H1 (cell line): ENCODE data around the gene PHKG2. TPM values are rescaled to one million over a fixed set of nuclear protein-coding genes. Genes with fewer than 3 reads are reported as not detected.

ENCODE experiments used
- CTCF ChIA-PET: fragments of 300-600 bp; sonication (Branson Sonifier 250); formaldehyde crosslinking; loops from one replicate; lab custom pipeline; 2021; ENCODE audit not compliant: partially characterized antibody; lab: Charles Lee
- POLR2A ChIA-PET: fragments of 300-600 bp; sonication (Branson Sonifier 250); formaldehyde crosslinking; loops from one replicate; lab custom pipeline; 2021; ENCODE audit warnings: inconsistent platforms; ENCODE audit not compliant: partially characterized antibody; lab: Charles Lee
- DNase-seq, 2 experiments: peaks; one replicate each; pipeline versions ENCODE4 v3.0.0 to v3.0.0-alpha.2; 2010 to 2022; ENCODE audit warnings: low spot score in 2 of 2, low read depth in 1 of 2, mixed read lengths in 1 of 2
- FAIRE-seq: peaks from 2 replicates; lab custom pipeline; 2011; peaks lifted over from hg19 to GRCh38; lab: Jason Lieb, UNC
- H2AFZ ChIP-seq: 2 replicates; pipeline ENCODE4 v1.8.1; 2012; ENCODE audit warnings: low read length, inconsistent platforms
- H2AK5ac ChIP-seq: 2 replicates; pipeline ENCODE4 v1.6.1; 2013; ENCODE audit warnings: low read depth, low read length
- H2BK120ac ChIP-seq: replicated peaks from 2 replicates; pipeline ENCODE3; 2013; ENCODE audit warnings: low read depth, low read length, inconsistent platforms
- H2BK12ac ChIP-seq: 2 replicates; pipeline ENCODE4 v1.6.1; 2013; ENCODE audit warnings: low read depth, low read length
- H2BK15ac ChIP-seq: 2 replicates; pipeline ENCODE4 v1.6.1; 2013; ENCODE audit warnings: low read length
- H2BK20ac ChIP-seq: 2 replicates; pipeline ENCODE4 v1.6.1; 2013; ENCODE audit warnings: low read length
- H2BK5ac ChIP-seq: 2 replicates; pipeline ENCODE4 v1.6.1; 2013; ENCODE audit warnings: low read depth, low read length
- H3K14ac ChIP-seq: 2 replicates; pipeline ENCODE4 v1.6.1; 2013; ENCODE audit warnings: inconsistent platforms; ENCODE audit not compliant: insufficient read length
- H3K18ac ChIP-seq: 2 replicates; pipeline ENCODE4 v1.6.1; 2013; ENCODE audit warnings: low read length; ENCODE audit errors: extremely low read depth
- H3K23ac ChIP-seq: 2 replicates; pipeline ENCODE4 v1.6.1; 2013; ENCODE audit warnings: inconsistent platforms; ENCODE audit not compliant: insufficient read length
- H3K23me2 ChIP-seq: 2 replicates; pipeline ENCODE4 v1.6.1; 2013; ENCODE audit warnings: low read depth, low read length
- H3K27ac ChIP-seq: 2 replicates; pipeline ENCODE4 v1.6.1; 2011; ENCODE audit warnings: low read depth, low read length, inconsistent platforms
- H3K27me3 ChIP-seq, 4 experiments: replicated peaks in 1 of 4; 1 replicate in 1 of 4; 2 replicates in 3 of 4; pipeline versions ENCODE4 v1.6.1 to v1.8.1; 2011 to 2013; ENCODE audit warnings: low read length in 3 of 4, mild to moderate bottlenecking in 3 of 4, inconsistent platforms in 2 of 4, mixed read lengths in 2 of 4, moderate library complexity in 1 of 4; ENCODE audit not compliant: control insufficient read depth in 3 of 4, insufficient read depth in 3 of 4; ENCODE audit errors: extremely low read depth in 1 of 4
- H3K36me3 ChIP-seq, 4 experiments: 2 replicates each; pipeline versions ENCODE4 v1.6.1 to v1.8.1; 2011 to 2013; ENCODE audit warnings: mild to moderate bottlenecking in 4 of 4, low read length in 3 of 4, moderate library complexity in 2 of 4, control low read depth in 1 of 4, inconsistent platforms in 1 of 4; ENCODE audit not compliant: insufficient read depth in 4 of 4, control insufficient read depth in 2 of 4
- H3K4ac ChIP-seq: replicated peaks from 2 replicates; pipeline ENCODE3; 2013; ENCODE audit warnings: low read length, low read depth, mixed read lengths, inconsistent platforms; ENCODE audit not compliant: insufficient read length
- H3K4me1 ChIP-seq, 4 experiments: replicated peaks in 1 of 4; 1 replicate in 1 of 4; 2 replicates in 3 of 4; pipeline versions ENCODE4 v1.6.1 to v1.8.1; 2011 to 2013; ENCODE audit warnings: low read length in 3 of 4, inconsistent platforms in 2 of 4, mixed read lengths in 1 of 4; ENCODE audit not compliant: insufficient read depth in 4 of 4, control insufficient read depth in 3 of 4
- H3K4me2 ChIP-seq, 2 experiments: 2 replicates each; pipeline versions ENCODE4 v1.6.1 to v1.8.1; 2011 to 2013; ENCODE audit warnings: low read depth in 2 of 2, low read length in 2 of 2, control low read depth in 1 of 2, inconsistent platforms in 1 of 2, mild to moderate bottlenecking in 1 of 2; ENCODE audit not compliant: insufficient read depth in 1 of 2
- H3K4me3 ChIP-seq, 4 experiments: fragments of 200-600, 300-600 bp in 1 of 4; sonication (generic), shearing (Covaris generic), sonication (Bioruptor Twin) in 1 of 4; 2 replicates each; pipeline versions ENCODE4 v1.5.1 to v1.8.1; 2011 to 2016; ENCODE audit warnings: low read length in 4 of 4, low read depth in 3 of 4, control low read depth in 2 of 4, inconsistent platforms in 2 of 4, mild to moderate bottlenecking in 2 of 4, mixed read lengths in 1 of 4, moderate library complexity in 1 of 4; ENCODE audit not compliant: insufficient read depth in 2 of 4; ENCODE audit errors: extremely low read depth in 1 of 4
- H3K56ac ChIP-seq: replicated peaks from 2 replicates; pipeline ENCODE3; 2013; ENCODE audit warnings: low read depth, mild to moderate bottlenecking, mixed read lengths, low read length, inconsistent platforms; ENCODE audit not compliant: insufficient read length
- H3K79me1 ChIP-seq: 2 replicates; pipeline ENCODE4 v1.6.1; 2013; ENCODE audit warnings: low read depth, low read length, control low read depth
- H3K79me2 ChIP-seq, 2 experiments: 2 replicates each; pipeline versions ENCODE4 v1.6.1 to v1.8.1; 2012 to 2013; ENCODE audit warnings: low read length in 2 of 2, mild to moderate bottlenecking in 2 of 2, inconsistent platforms in 1 of 2; ENCODE audit not compliant: insufficient read depth in 2 of 2, control insufficient read depth in 1 of 2
- H3K9ac ChIP-seq, 4 experiments: replicated peaks in 1 of 4; 1 replicate in 1 of 4; 2 replicates in 3 of 4; pipeline versions ENCODE4 v1.6.1 to v1.8.1; 2011 to 2013; ENCODE audit warnings: low read depth in 3 of 4, low read length in 3 of 4, control low read depth in 2 of 4, mild to moderate bottlenecking in 2 of 4, moderate library complexity in 2 of 4, inconsistent platforms in 1 of 4; ENCODE audit errors: extremely low read depth in 1 of 4
- H3K9me3 ChIP-seq, 2 experiments: 2 replicates each; pipeline versions ENCODE4 v1.6.1 to v1.8.1; 2012 to 2013; ENCODE audit warnings: mild to moderate bottlenecking in 2 of 2, moderate library complexity in 2 of 2, control low read depth in 1 of 2, inconsistent platforms in 1 of 2, low read depth in 1 of 2, low read length in 1 of 2, mixed read lengths in 1 of 2; ENCODE audit not compliant: insufficient read depth in 2 of 2
- H4K20me1 ChIP-seq, 2 experiments: replicated peaks in 1 of 2; 2 replicates each; pipeline versions ENCODE3 to v1.8.1; 2011 to 2013; ENCODE audit warnings: inconsistent platforms in 2 of 2, low read length in 2 of 2, mild to moderate bottlenecking in 1 of 2; ENCODE audit not compliant: insufficient read depth in 2 of 2, control insufficient read depth in 1 of 2
- H4K5ac ChIP-seq: 2 replicates; pipeline ENCODE4 v1.6.1; 2013; ENCODE audit warnings: low read length, low read depth, mixed read lengths, inconsistent platforms; ENCODE audit not compliant: insufficient read length
- H4K8ac ChIP-seq: 2 replicates; pipeline ENCODE4 v1.8.0; 2013; ENCODE audit warnings: mild to moderate bottlenecking, moderate library complexity, low read length, inconsistent platforms; ENCODE audit not compliant: insufficient read depth; ENCODE audit errors: extremely low read depth
- H4K91ac ChIP-seq: replicated peaks from 2 replicates; pipeline ENCODE3; 2013; ENCODE audit warnings: low read length, mixed read lengths, inconsistent platforms; ENCODE audit not compliant: insufficient read length
- ASH2L ChIP-seq: fragments of 200-600, 300-600 bp; sonication (generic); IDR thresholded peaks from one replicate; pipeline ENCODE4 v1.7.1; 2017; ENCODE audit warnings: low read length
- ATF2 ChIP-seq: IDR thresholded peaks from 2 replicates; pipeline ENCODE4 v1.6.1; 2012; ENCODE audit warnings: low read length, inconsistent platforms
- CEBPB ChIP-seq: IDR thresholded peaks from 2 replicates; pipeline ENCODE4 v1.6.1; 2012; ENCODE audit warnings: low read depth, low read length
- EP300 ChIP-seq, 2 experiments: IDR thresholded peaks; 1 replicate in 1 of 2; 2 replicates in 1 of 2; pipeline ENCODE4 v1.6.1; 2011 to 2012; ENCODE audit warnings: low read depth in 2 of 2, low read length in 2 of 2, mild to moderate bottlenecking in 2 of 2, borderline replicate concordance in 1 of 2, inconsistent platforms in 1 of 2, moderate library complexity in 1 of 2
- FOSL1 ChIP-seq: IDR thresholded peaks from 2 replicates; pipeline ENCODE4 v1.6.1; 2011; ENCODE audit warnings: mild to moderate bottlenecking, low read depth, low read length, moderate library complexity; ENCODE audit not compliant: insufficient read depth
- HDAC2 ChIP-seq, 2 experiments: fragments of 300-600 bp in 1 of 2; sonication (generic) in 1 of 2; IDR thresholded peaks; 2 replicates each; pipeline ENCODE4 v1.6.1; 2011 to 2012; ENCODE audit warnings: low read depth in 2 of 2, low read length in 2 of 2, mild to moderate bottlenecking in 2 of 2, moderate library complexity in 2 of 2, borderline replicate concordance in 1 of 2, inconsistent platforms in 1 of 2
- WGBS, 2 experiments: shearing (Covaris generic) in 1 of 2; methylation state at CpG; one replicate each; pipeline versions ENCODE4 v1.1.6 to v1.1.7; 2013 to 2015; ENCODE audit warnings: low lambda C conversion rate in 2 of 2, mixed read lengths in 2 of 2, inconsistent platforms in 1 of 2, low coverage in 1 of 2, missing lambda C conversion rate in 1 of 2; ENCODE audit not compliant: insufficient replicate concordance in 2 of 2, insufficient coverage in 1 of 2, insufficient read length in 1 of 2; ENCODE audit errors: extremely low coverage in 1 of 2, missing lambda C conversion rate in 1 of 2; 5-methylcytosine and 5-hydroxymethylcytosine counted together
- polyA plus RNA-seq, 7 experiments: library from polyadenylated mRNA; depleted of rRNA in 3 of 7; stranded (reverse) in 5 of 7; unstranded in 2 of 7; fragments of >200 nt in 5 of 7; fragments of 200-250 nt in 2 of 7; gene quantifications; 1 replicate in 5 of 7; 2 replicates in 1 of 7; 4 replicates in 1 of 7; pipeline versions ENCODE4 v1.2.1 to v1.2.3, GENCODE V29; 2011 to 2013; ENCODE audit warnings: missing spikeins in 2 of 7, mixed read lengths in 2 of 7
- total RNA-seq: library from RNA; stranded (reverse); fragmentation: NEBNext Ultra II Directional; extraction: Animal tissue kit (Norgen Biotek cat#: 25700); gene quantifications from 2 replicates; pipeline ENCODE4 v1.2.1, GENCODE V29; 2021

PHKG2 gene
- total and polyA plus RNA-seq, 2 of the 8 experiments (the other 6 are each of a cell fraction or from before 2014, with no cell fraction given): 36.0 to 53.4 TPM

- Histone ChIP-seq H3K14ac (no peak overlapping the region), H2AK5ac (no peak overlapping the region), H2BK15ac (no peak overlapping the region), H3K23me2 (no peaks in the 10 kb centered on the region), H2BK20ac (no peak overlapping the region), H4K20me1 (peaks cover 8 to 28% of the 10 kb centered on the region in 2 experiments), H4K8ac (no peak overlapping the region), H3K27me3 (no peaks in the 10 kb centered on the region), H3K4me3 (no peak overlapping the region), H3K4me1 (peaks cover 0 to 3% (median 3%) of the 10 kb centered on the region in 4 experiments; a peak in 2 of 7 replicates), H3K56ac (no peak overlapping the region), H2BK120ac (no peak overlapping the region), H3K79me2 (no peaks in the 10 kb centered on the region; a peak in 1 of 4 replicates), H3K9me3 (no peaks in the 10 kb centered on the region), H2AFZ (no peak overlapping the region), H3K79me1 (peaks cover 6% of the 10 kb centered on the region; the same call in 1 of the 2 replicates), H4K91ac (no peak overlapping the region), H2BK5ac (no peak overlapping the region), H3K27ac (no peak overlapping the region), H2BK12ac (no peak overlapping the region), H3K4me2 (no peak overlapping the region), H3K18ac (no peak overlapping the region), H3K23ac (no peak overlapping the region), H3K9ac (no peak overlapping the region), H3K36me3 (peaks cover 37 to 65% (median 58%) of the 10 kb centered on the region in 4 experiments), H4K5ac (no peak overlapping the region), H3K4ac (no peak overlapping the region)
- TF ChIP-seq ATF2: no peak
- TF ChIP-seq EP300 (IDR thresholded peaks at IDR 0.05; ENCODE audit: borderline replicate concordance in 1 of 2, low read depth in 2 of 2, low read length in 2 of 2): no peak
- TF ChIP-seq ASH2L: no peak
- TF ChIP-seq FOSL1: no peak
- no peak for TF ChIP-seq HDAC2 (IDR thresholded peaks at IDR 0.05; ENCODE audit: borderline replicate concordance in 1 of 2, low read depth in 2 of 2, low read length in 2 of 2)
- no peak for TF ChIP-seq CEBPB
- WGBS, 2 experiments: 90% methylated on average over 3 of the region's 3 CpGs; no CpG with 5 or more reads in 1 of the 2 experiments
- ChIA-PET POLR2A (interaction anchor here (0.9 to 6.8 kb wide), 7 partner anchors 9 to 24 kb away, joined by 3 to 80 read pairs (median 9); partner anchors contain the start of genes PHKG2 and SRCAP), CTCF (no interaction called here)
- DNase-seq (no peak), FAIRE-seq (no peak)
Observed at GRCh38 chr16:30725418-30725792, 22.8 kb upstream of the PHKG2 start.
